ENCODE results near the gene COL23A1. TPM values are rescaled to one million over a fixed set of nuclear protein-coding genes. Genes with fewer than 3 reads are reported as not detected.

COL23A1 gene
- total RNA-seq, 1 donor from 2014 or later, result 0.96 TPM

DNA sequence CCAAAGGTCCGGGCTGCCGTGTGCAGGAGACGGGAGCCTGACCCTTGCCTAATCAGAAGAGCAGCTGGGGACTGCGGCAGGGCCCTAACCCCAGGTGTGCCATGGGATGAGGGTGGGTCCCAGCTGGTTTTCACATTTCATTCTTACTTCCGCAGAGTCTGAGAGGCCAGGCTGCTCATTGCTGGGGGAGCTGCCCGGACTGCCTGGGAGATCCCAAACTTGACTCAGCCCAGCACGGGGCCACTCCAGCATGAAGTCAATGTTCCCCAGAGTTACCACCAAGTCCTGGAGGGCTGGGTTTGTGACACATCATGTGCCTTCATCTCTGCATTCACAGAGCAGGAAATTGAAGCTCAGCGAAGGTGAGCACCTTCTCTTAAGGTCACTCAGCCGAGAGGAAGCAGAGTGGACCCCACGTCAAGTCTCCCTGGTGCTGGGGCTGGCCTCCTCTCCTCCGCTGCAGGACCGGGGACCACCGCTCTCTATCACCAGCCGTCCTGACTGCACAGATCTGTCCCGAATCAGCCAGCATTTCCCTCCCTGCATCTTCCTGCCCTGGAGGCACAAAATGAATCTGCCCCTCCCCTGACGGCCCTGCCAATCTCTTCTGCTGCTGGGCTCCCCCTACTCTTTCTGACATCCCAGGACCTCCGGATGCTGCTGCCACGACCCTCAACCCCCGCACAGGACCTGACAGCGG is 303.0 kb downstream of the COL23A1 start:
- no peak for DNase-seq (ENCODE audit: low spot score)

GRCh38 chr5:178286226-178287090 is 303.7 kb downstream of the COL23A1 start:
- no peak for DNase-seq (ENCODE audit: low spot score)

DNA sequence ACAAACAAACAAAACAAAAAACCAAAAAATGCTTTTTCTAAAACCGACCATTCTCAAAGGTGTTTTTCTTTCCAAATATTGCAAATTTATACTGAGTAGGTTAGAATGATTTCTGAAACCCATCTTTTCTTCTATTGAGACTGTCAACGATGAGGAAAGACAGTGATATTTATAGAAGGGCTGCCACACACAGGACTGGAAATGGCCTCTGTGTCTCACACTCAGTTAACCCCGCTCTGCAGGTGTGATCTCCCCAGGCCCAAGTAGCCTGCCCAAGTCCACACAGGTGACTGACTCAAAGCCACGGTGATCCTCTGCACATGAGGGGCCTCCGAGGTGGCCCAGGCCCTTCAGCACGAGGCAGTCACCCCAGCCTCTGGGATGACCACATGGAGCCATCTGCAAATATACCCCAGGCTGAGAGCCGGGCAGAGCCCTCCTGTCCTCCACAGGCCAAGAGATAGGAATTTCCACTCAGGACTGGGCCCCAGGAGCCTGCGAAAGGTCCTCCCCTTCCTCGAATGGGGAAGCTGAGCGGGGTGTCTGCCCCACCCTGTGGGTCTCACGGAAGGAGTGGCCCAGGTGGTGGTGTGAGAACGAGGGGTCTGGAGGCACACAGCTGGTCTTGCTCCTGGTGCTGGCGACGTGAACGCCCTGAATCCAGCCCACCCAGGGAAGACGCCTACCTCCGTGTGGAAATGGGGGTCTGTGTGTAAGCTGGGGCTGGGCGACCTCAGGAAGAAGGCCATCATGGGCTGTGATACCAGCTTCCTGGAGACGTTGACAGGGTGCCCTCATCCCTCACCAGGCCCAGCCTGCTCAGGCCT is 304.6 kb downstream of the COL23A1 start:
- DNase-seq (ENCODE audit: low spot score), result no peak

GRCh38 chr5:178284996-178285395 is 305.2 kb downstream of the COL23A1 start:
- no peak for DNase-seq (ENCODE audit: low spot score)

GRCh38 chr5:178284093-178284675 is 306.0 kb downstream of the COL23A1 start:
- DNase-seq (ENCODE audit: low spot score), result no peak

DNA sequence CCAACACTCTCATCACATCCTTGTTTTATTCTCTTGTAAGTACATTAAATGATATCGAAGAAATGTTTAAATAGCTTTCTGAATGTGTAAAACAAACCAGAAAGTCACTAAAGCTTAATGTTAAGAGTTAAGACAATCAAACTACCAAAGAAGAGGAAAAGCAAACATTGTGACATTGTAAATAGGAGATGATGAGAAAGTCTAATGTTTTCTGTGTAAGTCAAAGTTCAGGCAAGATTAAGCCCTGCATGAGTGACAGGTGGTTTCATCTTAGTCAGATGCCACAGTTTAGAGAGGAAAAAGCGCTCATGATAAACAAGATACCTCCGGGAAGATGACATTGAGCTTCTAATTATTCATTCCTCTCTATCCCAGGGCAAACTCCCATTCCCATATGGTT is 306.7 kb downstream of the COL23A1 start:
- no peak for DNase-seq (ENCODE audit: low spot score)

DNA sequence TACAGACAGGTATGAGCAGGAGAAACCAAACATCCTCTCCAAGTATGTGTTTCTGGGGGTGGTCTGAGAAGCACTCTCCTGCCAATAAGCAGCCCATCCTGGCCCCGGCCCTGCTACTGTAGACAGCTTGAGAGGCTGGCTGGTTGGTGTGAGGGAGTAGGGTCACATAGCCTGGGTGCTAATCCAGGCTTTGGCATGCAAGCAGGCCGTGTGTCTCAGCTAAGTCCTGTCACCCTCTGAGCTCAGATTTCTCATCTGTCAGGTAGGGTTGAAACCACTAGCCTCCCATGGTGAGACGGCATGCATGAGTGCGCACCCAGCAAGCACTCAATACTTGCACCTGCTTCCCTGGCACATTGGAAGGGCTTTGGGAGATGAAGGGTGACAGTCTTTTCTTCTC is 307.8 kb downstream of the COL23A1 start:
- DNase-seq (ENCODE audit: low spot score), result no peak

GRCh38 chr5:178281331-178281730 is 308.9 kb downstream of the COL23A1 start:
- DNase-seq (ENCODE audit: low spot score), result no peak

DNA sequence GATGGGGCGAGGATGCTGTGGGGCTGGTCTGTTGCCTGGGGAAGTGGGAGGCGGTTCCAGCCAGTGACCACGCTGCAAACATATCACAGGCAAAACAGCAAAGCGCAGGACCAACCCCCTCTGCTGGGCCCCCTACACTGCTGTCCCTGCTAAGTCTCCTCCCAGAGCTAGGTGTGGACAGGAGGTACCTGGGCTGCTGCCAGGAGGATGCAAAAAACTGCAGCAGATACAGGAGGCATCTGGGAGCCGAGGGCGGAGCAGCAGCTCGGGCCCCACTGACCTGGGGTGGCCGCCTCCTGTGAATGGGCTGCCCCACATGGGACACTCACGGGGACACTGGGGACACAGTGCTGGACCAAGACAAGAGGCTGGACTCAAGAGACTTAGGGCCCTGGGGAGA is 309.6 kb downstream of the COL23A1 start:
- peak; percentile 18 for DNase-seq (ENCODE audit: low spot score)

DNA sequence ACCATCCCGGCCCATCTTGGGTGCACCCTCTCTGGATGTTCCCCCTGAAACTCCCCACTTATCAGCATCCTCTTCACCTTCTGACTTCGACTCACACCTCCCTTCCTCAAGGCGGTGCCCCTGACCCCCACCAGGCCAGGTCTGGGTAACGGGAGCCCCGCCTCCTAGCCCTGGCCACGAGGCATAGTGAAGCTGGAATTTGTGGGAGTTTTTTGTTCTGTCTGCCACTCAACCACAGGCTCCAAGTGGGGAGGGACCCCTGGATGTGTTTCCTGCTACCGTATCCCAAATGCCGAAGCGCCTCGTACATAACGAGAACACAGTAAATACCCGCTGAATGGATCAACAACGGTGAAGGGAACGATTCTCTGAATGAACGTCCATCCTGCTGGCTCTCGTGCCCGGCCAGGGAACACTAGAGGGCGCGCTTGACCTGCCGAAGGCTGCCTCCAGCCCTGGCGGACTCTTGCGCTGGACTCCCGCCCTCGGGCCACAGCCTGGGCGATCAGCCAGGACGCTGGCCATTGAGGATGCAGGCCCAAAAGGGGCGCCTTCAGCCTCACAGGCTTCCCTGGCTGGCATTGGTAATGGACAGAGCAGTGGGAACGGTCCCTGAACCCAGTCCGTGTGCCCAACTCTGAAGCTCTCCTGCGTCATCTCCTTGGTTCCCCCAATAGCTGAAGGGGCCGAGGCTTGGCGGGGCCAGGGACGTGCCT is 310.3 kb downstream of the COL23A1 start:
- peak; percentile 79 for DNase-seq (ENCODE audit: low spot score)

DNA sequence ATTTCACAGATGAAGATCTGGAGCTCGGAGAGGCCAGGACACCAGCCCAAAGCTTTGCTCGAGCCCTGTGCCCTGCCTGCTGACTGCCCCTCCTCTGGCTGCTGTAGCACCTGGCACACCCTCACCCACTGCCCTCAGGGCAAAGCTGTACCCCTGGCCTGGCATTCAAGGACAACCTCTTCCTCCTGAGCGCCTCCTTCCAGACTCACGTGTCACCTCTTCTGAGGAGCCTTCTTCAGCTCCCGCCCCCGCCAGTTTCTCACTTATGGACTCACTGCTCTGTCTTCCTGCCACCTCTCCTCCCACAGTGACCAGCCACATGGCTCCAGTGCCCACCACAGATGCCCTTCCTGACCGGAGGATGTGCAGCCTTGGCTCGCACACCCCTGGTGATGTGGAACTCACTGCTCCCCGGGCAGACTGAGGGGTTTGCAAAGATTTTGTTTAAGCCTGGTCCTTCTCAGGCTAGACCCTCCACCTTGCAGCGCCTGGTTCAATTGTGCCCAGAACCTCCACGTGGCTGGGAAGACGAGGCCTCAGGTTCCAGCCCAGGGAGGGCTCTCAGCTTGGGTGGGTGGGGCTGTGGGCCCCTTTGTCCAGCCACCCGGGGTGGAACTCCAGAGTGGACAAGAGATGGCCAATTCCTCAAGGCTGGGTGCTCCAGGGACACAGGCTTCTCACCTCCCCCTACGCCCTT is 311.0 kb downstream of the COL23A1 start:
- no peak for DNase-seq (ENCODE audit: low spot score)

DNA sequence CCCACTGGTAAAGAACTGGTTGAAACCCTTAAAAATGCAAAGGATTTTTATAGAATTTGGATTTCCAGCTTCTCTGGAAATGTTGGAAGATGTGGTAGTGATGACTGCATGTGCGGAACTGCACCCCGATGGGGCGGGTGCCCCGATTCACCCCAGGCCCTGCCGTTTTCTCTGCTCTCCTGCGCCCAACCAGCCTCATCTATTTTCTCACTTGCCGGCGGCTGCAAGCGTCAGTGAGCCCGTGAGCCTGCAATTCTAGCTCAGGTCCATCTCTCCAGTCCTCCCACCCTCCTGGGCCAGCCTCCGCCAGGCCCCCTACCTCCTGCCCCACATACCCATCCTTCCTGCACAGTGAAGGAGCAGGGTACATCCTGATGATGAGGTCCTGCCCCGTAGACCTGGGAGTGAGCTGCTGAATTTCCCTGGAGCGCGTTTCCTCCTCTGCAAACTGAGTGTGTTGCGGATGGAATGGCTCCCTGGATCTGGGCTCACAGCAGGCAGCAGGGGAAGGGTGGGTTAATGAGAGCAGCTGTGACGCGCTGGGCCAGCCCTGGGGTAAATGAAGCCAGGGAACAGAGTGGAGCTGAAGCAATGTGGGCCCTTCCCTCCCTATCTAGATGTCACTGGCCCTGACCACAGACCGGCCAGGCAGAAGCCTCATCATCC is 311.7 kb downstream of the COL23A1 start:
- DNase-seq (ENCODE audit: low spot score), result no peak

DNA sequence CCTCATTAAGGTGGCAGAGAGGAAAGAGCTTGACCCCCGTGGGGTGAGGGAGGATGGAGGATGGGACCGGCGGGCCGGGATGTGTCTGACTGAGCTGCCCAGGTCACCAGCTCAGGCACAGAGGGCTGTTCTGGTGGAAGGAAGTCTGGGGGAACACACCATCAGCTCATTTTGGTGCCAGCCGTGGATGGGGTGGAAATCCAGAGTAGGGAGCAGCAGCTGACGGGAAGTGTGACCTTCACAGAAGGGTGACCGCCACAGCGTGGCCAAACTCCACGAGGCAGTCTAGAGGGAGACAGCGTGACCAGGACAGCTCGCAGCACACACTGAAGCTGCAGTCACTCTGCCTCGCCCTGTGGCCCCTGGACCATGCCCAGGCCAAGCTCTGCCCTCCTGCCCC is 312.3 kb downstream of the COL23A1 start:
- no peak for DNase-seq (ENCODE audit: low spot score)

DNA sequence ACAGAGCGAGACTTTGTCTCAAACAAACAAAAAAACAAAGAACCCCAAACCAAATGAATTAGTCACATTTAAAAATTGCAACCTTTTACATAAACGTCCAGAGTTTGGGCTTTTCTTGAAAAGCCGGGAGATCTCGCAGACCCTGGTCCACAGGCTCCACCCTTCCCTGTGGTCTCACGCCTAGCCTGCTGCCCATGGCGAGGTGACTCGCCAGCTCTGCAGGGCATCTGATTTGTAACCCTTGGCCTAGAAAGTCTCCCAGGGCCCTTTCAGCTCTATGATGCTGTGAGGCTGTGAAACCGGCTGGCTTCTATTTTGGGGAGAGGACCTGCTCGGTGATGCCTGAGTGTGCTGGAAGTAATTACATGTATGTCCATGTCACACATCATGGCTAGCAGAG is 312.8 kb downstream of the COL23A1 start:
- DNase-seq (ENCODE audit: low spot score), result no peak

DNA sequence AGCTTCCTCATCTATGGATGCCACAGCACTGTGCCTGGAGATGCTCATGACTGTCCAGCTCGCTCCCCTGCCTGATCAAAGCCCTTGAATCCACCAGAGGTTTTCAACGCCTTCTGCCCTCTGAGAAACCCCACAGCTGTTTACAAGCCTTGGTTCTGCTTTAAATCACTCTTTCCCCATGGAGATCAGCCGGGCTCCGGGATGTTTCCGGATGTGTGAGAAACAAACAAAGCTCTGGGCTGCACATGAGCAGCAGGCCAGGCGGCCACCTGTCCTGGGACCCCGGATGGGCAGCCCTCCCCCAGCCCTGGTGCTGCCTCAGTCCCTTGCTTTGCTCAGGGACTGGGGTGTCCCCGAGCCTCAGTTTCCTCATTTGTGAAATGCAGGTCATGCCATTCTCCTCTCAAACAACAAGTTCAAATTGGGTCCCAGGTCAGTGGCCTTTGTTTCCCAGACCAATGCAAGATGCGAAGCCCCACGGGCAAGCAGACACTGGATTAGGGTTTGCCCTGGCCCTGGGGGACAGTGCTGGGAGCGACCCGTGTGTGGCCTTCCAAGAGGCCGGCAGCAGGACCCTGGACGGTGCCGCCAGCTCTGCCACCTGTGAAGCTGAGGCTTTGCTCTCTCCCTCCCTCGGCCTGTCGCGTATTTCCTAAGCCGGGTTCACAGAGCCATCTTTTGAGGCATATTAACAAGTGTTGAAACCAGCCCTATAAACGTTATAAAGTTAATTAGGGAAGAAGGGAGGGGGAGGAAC is 315.2 kb downstream of the COL23A1 start:
- peak; percentile 80 for DNase-seq (ENCODE audit: low spot score)

DNA sequence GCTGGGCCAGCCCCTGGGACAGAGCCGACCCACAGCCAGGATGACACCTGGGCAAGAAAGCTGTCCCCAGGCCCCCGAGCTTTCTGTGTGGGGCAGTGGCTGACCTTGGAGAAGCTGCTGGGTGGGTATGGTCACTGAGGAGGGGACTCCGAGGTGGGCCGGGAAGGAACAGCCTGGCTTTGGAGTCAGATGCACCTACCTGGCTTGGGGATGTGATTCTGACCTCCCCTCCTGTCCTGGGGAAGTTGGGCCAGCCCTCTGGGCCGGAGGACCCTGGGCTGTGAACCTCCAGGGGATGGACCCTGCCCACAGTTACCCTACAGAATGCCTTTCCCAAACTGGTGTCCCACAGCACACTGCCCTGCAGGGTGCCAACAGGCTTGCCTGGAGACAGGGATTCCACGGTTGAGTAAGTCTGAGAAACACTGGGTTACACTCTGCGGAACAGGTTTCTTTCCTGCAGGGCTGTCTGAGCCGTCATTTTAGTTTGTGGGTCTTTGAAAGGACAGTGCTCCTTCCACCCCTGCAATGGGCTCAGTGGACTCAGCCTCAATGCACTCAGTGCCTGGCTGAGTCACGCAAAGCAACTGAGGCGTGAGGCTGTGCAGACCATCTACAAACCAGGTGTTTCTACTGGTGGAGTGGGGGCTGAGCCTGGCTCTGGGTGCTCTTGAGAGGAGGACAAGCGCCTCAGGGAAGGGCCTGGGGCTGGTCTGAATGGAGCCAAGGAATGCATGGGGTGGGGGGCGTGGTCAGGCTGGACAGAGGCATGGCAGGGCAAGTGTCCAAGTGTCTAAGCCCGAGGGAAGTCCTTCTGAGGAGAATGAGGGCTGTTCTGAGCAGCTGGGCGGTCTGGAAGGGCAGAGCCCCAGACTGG is 316.3 kb downstream of the COL23A1 start:
- DNase-seq (ENCODE audit: low spot score), result peak; percentile 85

DNA sequence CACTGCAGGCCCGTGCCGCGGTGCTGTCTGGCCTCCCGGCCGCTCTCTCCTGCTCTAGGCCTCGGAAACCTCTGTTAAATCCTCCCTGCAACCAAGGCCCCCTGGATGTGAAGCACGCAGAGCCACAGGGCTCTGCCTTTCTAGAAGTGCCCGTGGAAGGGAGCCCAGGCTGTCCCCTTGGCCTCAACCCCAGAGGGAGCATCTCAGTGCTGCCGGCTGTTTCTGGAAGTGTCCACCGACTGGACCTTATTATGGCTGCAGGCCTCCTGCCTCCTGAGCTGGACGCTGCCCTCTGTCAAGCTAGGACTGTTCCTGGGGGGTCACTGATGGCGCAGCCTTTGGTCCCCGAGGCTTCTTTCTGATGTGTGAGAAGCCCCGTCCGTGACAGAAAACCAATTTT is 317.2 kb downstream of the COL23A1 start:
- DNase-seq (ENCODE audit: low spot score), result peak; percentile 17

- no peak for DNase-seq (ENCODE audit: low spot score)
These were observed 317.6 kb downstream of the COL23A1 start for GRCh38 chr5:178272591-178272990.

All from umbilical cord (tissue), 2 donors.